Peyer's patch (tissue), 4 donors: ENCODE data around the gene NRXN3.

ENCODE experiments used
- POLR2A ChIP-seq, 2 donors: fragments of 450-650 bp; IDR thresholded peaks; one replicate each; pipeline ENCODE4 v1.5.1; 2017; ENCODE audit warnings: antibody characterized with exemption in 2 of 2, mild to moderate bottlenecking in 2 of 2, moderate library complexity in 2 of 2
- TF ChIP-seq, protein P1 (sequence below), 6 experiments: fragments of 450-650 bp in 4 of 6; fragments of 200-600 bp in 2 of 6; sonication (generic) in 1 of 6; IDR thresholded peaks; one replicate each; pipeline ENCODE4 v1.5.1; 2017 to 2019; ENCODE audit warnings: antibody characterized with exemption in 6 of 6, mild to moderate bottlenecking in 3 of 6, moderate library complexity in 1 of 6

GRCh38 chr14:79881299-79881698, 1711.1 kb downstream of the NRXN3 start:
- TF ChIP-seq, protein P1, sequence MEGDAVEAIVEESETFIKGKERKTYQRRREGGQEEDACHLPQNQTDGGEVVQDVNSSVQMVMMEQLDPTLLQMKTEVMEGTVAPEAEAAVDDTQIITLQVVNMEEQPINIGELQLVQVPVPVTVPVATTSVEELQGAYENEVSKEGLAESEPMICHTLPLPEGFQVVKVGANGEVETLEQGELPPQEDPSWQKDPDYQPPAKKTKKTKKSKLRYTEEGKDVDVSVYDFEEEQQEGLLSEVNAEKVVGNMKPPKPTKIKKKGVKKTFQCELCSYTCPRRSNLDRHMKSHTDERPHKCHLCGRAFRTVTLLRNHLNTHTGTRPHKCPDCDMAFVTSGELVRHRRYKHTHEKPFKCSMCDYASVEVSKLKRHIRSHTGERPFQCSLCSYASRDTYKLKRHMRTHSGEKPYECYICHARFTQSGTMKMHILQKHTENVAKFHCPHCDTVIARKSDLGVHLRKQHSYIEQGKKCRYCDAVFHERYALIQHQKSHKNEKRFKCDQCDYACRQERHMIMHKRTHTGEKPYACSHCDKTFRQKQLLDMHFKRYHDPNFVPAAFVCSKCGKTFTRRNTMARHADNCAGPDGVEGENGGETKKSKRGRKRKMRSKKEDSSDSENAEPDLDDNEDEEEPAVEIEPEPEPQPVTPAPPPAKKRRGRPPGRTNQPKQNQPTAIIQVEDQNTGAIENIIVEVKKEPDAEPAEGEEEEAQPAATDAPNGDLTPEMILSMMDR (IDR thresholded peaks at IDR 0.05), result no peak
- TF ChIP-seq POLR2A (IDR thresholded peaks at IDR 0.05), result no peak
